Esophagus muscularis mucosa (tissue), 4 donors: Measurements from ENCODE around the gene ZFYVE19.

Source experiments
- CTCF ChIP-seq, 3 experiments: fragments of 200-600 bp in 2 of 3; fragments of 450-650 bp in 1 of 3; sonication (generic) in 2 of 3; IDR thresholded peaks; one replicate each; pipeline ENCODE4 v1.5.1; 2017 to 2019; ENCODE audit warnings: antibody characterized with exemption in 3 of 3, mild to moderate bottlenecking in 2 of 3, moderate library complexity in 1 of 3
- EP300 ChIP-seq: sonication (generic); formaldehyde crosslinking; IDR thresholded peaks from one replicate; pipeline ENCODE4 v1.6.1; 2017; ENCODE audit warnings: antibody characterized with exemption
- POLR2A ChIP-seq: fragments of 450-650 bp; IDR thresholded peaks from one replicate; pipeline ENCODE4 v1.6.1; 2017; ENCODE audit warnings: antibody characterized with exemption, moderate library complexity, mild to moderate bottlenecking, low read depth
- POLR2AphosphoS5 ChIP-seq, 2 donors: sonication (generic); formaldehyde crosslinking; IDR thresholded peaks; one replicate each; pipeline ENCODE4 v1.6.1; 2017; ENCODE audit warnings: antibody characterized with exemption in 2 of 2

GRCh38 chr15:40772014-40772413, 34.9 kb upstream of the ZFYVE19 start:
- TF ChIP-seq POLR2A (no peak), CTCF (IDR thresholded peaks at IDR 0.05) (no peak), POLR2AphosphoS5 (IDR thresholded peaks at IDR 0.05) (no peak), EP300 (no peak)
